ENCODE data around the gene PRKCA.

DNA sequence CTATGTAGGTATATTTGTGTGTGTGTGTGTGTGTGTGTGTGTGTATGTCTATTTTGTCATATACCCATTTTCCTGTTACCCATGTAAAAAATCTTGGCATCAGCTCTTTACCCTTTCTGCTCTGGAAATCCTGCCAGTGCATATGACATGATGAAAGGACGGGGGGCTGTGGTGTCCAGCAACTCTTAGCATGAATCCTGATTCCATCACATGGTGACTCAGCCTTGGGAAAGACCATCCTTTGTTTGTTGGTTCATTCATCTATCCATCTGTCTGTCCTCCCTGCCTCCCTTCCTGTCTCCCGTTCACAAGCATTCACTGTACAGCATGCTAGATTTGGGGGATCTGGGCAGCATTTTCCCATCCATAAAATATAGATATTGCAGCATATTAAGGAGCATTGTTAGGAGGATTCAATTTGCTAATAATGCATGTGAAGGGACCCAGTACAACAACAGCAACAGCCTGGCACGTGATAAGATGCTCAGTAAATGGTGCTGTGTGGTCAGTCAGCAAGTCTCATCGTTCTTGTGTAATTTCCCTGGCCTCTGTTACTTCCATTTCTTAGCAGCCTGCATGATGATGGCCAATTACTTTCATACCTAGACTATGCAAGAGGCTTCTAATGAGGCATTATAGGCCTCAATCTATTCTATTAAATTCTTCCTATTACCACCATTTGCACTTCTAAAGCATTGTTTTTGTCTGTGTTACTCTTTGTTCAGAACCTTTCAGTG is 191.0 kb downstream of the PRKCA start:
- no peak for TF ChIP-seq POLR2A (IDR thresholded peaks at IDR 0.05; ENCODE audit: low read depth)
- TF ChIP-seq, protein P1, sequence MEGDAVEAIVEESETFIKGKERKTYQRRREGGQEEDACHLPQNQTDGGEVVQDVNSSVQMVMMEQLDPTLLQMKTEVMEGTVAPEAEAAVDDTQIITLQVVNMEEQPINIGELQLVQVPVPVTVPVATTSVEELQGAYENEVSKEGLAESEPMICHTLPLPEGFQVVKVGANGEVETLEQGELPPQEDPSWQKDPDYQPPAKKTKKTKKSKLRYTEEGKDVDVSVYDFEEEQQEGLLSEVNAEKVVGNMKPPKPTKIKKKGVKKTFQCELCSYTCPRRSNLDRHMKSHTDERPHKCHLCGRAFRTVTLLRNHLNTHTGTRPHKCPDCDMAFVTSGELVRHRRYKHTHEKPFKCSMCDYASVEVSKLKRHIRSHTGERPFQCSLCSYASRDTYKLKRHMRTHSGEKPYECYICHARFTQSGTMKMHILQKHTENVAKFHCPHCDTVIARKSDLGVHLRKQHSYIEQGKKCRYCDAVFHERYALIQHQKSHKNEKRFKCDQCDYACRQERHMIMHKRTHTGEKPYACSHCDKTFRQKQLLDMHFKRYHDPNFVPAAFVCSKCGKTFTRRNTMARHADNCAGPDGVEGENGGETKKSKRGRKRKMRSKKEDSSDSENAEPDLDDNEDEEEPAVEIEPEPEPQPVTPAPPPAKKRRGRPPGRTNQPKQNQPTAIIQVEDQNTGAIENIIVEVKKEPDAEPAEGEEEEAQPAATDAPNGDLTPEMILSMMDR (IDR thresholded peaks at IDR 0.05) = no peak
